Glutamatergic neuron (in vitro differentiated cells): Measurements from ENCODE around the gene RANBP17. TPM values are rescaled to one million over a fixed set of nuclear protein-coding genes. Genes with fewer than 3 reads are reported as not detected.

Experiments
- DNase-seq: peaks from one replicate; pipeline ENCODE4 v3.0.0; 2022
- H3K27ac Mint-ChIP-seq: one replicate; pipeline ENCODE4 v1.8.0; 2020; ENCODE audit warnings: mild to moderate bottlenecking, mixed read lengths, inconsistent platforms; ENCODE audit not compliant: unreplicated experiment
- H3K27me3 Mint-ChIP-seq: one replicate; pipeline ENCODE4 v1.8.0; 2020; ENCODE audit warnings: mild to moderate bottlenecking, moderate library complexity, mixed read lengths, inconsistent platforms; ENCODE audit not compliant: unreplicated experiment
- H3K36me3 Mint-ChIP-seq: one replicate; pipeline ENCODE4 v1.8.0; 2020; ENCODE audit warnings: mild to moderate bottlenecking, mixed read lengths, inconsistent platforms; ENCODE audit not compliant: unreplicated experiment
- H3K4me1 Mint-ChIP-seq: one replicate; pipeline ENCODE4 v1.8.0; 2020; ENCODE audit warnings: mild to moderate bottlenecking, low read depth, mixed read lengths, inconsistent platforms; ENCODE audit not compliant: unreplicated experiment
- H3K4me3 Mint-ChIP-seq: one replicate; pipeline ENCODE4 v1.8.0; 2020; ENCODE audit warnings: mild to moderate bottlenecking, mixed read lengths, inconsistent platforms; ENCODE audit not compliant: unreplicated experiment
- H3K9me3 Mint-ChIP-seq: one replicate; pipeline ENCODE4 v1.8.0; 2020; ENCODE audit warnings: mild to moderate bottlenecking, moderate library complexity, mixed read lengths, inconsistent platforms; ENCODE audit not compliant: unreplicated experiment
- total RNA-seq: library from RNA; stranded (reverse); fragmentation: NEBNext Ultra II Directional; extraction: Animal tissue kit (Norgen Biotek cat#: 25700); gene quantifications from one replicate; pipeline ENCODE4 v1.2.1, GENCODE V29; 2021; ENCODE audit not compliant: unreplicated experiment
- TF ChIP-seq, protein P1 (sequence below): fragments of 200-600 bp; sonication (generic); IDR thresholded peaks from one replicate; pipeline ENCODE4 v1.5.0; 2021; ENCODE audit not compliant: partially characterized antibody, unreplicated experiment

Gene RANBP17
- total RNA-seq, 1 donor from 2014 or later: 25.7 TPM

DNA sequence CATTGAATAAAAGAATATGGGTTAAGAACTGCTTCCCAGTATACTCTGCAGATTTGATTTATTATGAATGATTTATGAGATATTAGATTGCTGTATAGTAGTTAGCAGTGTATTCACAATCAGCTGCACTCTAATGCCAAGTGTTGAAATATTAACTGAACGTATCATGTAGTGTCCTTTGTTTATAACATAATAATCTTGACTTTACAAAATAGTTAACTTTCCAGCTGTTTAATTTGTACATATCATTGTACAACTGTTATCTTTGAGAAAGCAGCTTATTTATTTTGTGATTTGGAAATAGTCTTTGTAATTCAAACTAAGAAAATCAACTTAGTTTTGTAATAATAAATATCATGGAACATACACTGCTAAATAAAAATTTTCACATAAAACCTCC lies 219.5 kb downstream of the RANBP17 start:
- Mint-ChIP-seq H3K27ac (no peak overlapping the region), H3K4me1 (peaks cover 5% of the 10 kb centered on the region), H3K27me3 (no peaks in the 10 kb centered on the region), H3K36me3 (peaks cover 11% of the 10 kb centered on the region), H3K4me3 (no peak overlapping the region), H3K9me3 (peaks cover 3% of the 10 kb centered on the region)
- TF ChIP-seq, protein P1, sequence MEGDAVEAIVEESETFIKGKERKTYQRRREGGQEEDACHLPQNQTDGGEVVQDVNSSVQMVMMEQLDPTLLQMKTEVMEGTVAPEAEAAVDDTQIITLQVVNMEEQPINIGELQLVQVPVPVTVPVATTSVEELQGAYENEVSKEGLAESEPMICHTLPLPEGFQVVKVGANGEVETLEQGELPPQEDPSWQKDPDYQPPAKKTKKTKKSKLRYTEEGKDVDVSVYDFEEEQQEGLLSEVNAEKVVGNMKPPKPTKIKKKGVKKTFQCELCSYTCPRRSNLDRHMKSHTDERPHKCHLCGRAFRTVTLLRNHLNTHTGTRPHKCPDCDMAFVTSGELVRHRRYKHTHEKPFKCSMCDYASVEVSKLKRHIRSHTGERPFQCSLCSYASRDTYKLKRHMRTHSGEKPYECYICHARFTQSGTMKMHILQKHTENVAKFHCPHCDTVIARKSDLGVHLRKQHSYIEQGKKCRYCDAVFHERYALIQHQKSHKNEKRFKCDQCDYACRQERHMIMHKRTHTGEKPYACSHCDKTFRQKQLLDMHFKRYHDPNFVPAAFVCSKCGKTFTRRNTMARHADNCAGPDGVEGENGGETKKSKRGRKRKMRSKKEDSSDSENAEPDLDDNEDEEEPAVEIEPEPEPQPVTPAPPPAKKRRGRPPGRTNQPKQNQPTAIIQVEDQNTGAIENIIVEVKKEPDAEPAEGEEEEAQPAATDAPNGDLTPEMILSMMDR: no peak
- DNase-seq: no peak

DNA sequence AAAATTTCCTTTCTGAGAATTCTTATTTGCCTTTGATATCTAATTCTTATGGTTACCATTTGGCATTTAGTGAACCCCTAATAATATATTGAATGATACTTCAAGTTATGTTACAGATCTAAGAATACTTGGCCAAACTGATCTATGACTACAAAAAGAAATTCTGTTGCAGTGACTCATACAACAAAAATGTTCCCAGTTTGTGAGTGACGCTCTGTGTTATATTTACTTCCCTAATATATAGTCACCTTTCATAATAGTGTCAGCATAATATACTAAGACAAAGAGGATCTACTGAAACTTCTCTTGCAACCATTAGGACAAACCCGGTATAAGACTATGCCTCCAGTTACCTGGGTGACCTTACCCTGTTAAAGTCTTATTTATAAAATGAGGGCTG lies 230.4 kb downstream of the RANBP17 start:
- Mint-ChIP-seq H3K27me3 (peaks cover 3% of the 10 kb centered on the region), H3K27ac (no peak overlapping the region), H3K36me3 (peaks cover 15% of the 10 kb centered on the region), H3K4me1 (no peaks in the 10 kb centered on the region), H3K4me3 (no peak overlapping the region), H3K9me3 (no peaks in the 10 kb centered on the region)
- TF ChIP-seq, protein P1: no peak
- no peak for DNase-seq

DNA sequence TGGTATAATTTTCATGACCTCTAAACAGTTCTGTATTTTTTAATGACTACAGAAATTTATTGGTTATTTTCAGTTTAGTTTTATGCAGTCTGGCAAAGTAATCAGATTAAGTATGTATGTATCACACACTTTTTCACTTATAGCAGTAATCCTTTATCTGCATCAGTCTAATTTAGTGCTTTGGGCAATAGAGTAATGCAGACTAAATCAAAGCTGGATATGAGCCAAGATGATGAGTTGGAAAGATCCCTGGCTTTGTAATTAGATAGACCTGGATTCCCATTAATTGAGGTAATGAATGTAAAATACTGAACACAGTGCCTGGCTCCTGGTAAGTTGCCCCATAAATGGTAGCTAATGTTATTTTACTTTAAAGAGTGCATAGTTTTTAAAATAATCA lies 231.8 kb downstream of the RANBP17 start:
- Mint-ChIP-seq H3K4me3 (no peak overlapping the region), H3K36me3 (peaks cover 15% of the 10 kb centered on the region), H3K4me1 (no peaks in the 10 kb centered on the region), H3K27me3 (peaks cover 3% of the 10 kb centered on the region), H3K27ac (no peak overlapping the region), H3K9me3 (no peaks in the 10 kb centered on the region)
- DNase-seq: no peak
- TF ChIP-seq, protein P1: no peak

DNA sequence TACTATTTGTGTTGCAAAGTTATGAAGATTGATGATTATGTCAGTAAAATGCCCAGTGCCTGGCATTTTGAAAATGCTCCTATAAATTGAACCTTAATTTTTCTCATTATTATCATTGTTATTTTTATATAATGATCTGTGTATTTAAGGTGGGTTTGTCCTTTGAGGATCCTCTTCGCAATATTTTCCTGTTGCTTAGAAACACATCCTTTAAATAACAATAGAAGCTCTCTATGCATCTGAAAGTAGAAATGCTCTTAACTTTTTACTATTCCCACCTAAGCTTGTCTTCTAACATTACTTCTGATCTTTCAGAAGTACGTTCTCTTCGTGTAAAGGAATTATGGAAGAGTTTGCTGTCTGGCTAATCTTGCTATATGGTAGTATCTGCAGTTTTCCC lies 232.5 kb downstream of the RANBP17 start:
- Mint-ChIP-seq H3K27me3 (peaks cover 3% of the 10 kb centered on the region), H3K27ac (no peak overlapping the region), H3K36me3 (peaks cover 20% of the 10 kb centered on the region), H3K9me3 (no peaks in the 10 kb centered on the region), H3K4me3 (no peak overlapping the region), H3K4me1 (no peaks in the 10 kb centered on the region)
- TF ChIP-seq, protein P1: no peak
- DNase-seq: no peak

DNA sequence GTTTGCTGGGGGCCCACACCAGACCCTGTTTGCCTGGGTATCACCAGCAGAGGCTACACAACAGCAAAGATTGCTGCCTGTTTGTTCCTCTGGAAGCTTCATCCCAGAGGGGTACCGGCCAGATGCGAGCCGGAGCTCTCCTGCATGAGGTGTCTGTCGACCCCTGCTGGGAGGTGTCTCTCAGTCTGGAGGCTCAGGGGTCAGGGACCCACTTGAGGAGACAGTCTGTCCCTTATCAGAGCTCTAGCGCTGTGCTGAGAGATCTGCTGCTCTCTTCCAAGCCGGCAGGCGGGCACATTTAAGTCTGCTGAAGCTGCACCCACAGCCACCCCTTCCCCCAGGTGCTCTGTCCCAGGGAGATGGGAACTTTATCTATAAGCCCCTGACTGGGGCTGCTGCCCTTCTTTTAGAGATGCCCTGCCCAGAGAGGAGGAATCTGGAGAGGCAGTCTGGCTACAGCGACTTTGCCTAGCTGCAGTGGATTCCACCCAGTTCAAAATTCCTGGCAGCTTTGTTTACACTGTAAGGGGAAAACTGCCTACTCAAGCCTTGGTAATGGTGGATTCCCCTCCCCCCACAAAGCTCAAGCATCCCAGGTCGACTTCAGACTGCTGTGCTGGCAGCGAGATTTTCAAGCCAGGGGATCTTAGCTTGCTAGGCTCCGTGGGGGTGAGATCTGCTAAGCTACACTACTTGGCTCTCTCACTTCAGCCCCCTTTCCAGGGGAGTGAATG lies 241.2 kb downstream of the RANBP17 start:
- H3K4me1 Mint-ChIP-seq: peaks cover 3% of the 10 kb centered on the region
- peaks cover 1% of the 10 kb centered on the region for H3K9me3 Mint-ChIP-seq
- peaks cover 2% of the 10 kb centered on the region for H3K27me3 Mint-ChIP-seq
- TF ChIP-seq, protein P1: no peak
- H3K36me3 Mint-ChIP-seq: peaks cover 23% of the 10 kb centered on the region
- H3K27ac Mint-ChIP-seq: no peak overlapping the region
- no peak overlapping the region for H3K4me3 Mint-ChIP-seq
- no peak for DNase-seq
